HCT116 (cell line): ENCODE measurements around the gene CLIC5. TPM values are rescaled to one million over a fixed set of nuclear protein-coding genes. Genes with fewer than 3 reads are reported as not detected.

ENCODE experiments used
- ATAC-seq: fragments of 200-7000 bp; cut with Tn5 transposase; 2 replicates; pipeline ENCODE4 v1.9.1; 2020; ENCODE audit warnings: mild to moderate bottlenecking, moderate library complexity
- BruUV-seq: library from RNA; stranded (reverse); fragments of 400-500 nt; replicated peaks from 2 replicates; lab custom pipeline; 2021; lab: Mats Ljungman, UMichigan
- CTCF ChIA-PET: fragments of 300-600 bp; sonication (Branson Sonifier 250); formaldehyde crosslinking; loops from one replicate; lab custom pipeline; 2021; ENCODE audit warnings: antibody characterized with exemption; lab: Charles Lee
- POLR2A ChIA-PET: fragments of 300-600, 350-600 bp; sonication (Branson Sonifier 250); formaldehyde crosslinking; loops from one replicate; lab custom pipeline; 2021; ENCODE audit warnings: antibody characterized with exemption; lab: Charles Lee
- RAD21 ChIA-PET, 2 experiments: fragments of 300-600 bp; sonication (Branson Sonifier 250); formaldehyde crosslinking; loops; one replicate each; lab custom pipeline; 2023; ENCODE audit warnings: low total read pairs in 2 of 2; ENCODE audit not compliant: uncharacterized antibody in 2 of 2, unreplicated experiment in 2 of 2, low non-redundant PET in 1 of 2; lab: Charles Lee
- DNase-seq: peaks from one replicate; pipeline ENCODE4 v3.0.0-alpha.2; 2010; ENCODE audit warnings: low read depth, low spot score
- H2AFZ ChIP-seq: fragments of 200-600 bp; shearing (Covaris generic), sonication (generic); 2 replicates; pipeline ENCODE4 v1.6.1; 2017; ENCODE audit warnings: low read depth, mixed run types, mixed read lengths, antibody characterized with exemption, low read length; ENCODE audit not compliant: poor library complexity, severe bottlenecking
- H3K27ac ChIP-seq: 2 replicates; pipeline ENCODE4 v1.5.1; 2012; ENCODE audit warnings: low read depth, low read length
- H3K27me3 ChIP-seq: fragments of 200-600 bp; sonication (generic); 2 replicates; pipeline ENCODE4 v1.6.1; 2016; ENCODE audit warnings: mixed run types, low read length, mixed read lengths; ENCODE audit not compliant: insufficient read depth
- H3K36me3 ChIP-seq, 2 experiments: fragments of 200-500 bp in 1 of 2; fragments of 200-600 bp in 1 of 2; sonication (Bioruptor generic) in 1 of 2; sonication (generic) in 1 of 2; 2 replicates each; pipeline versions ENCODE4 v1.5.1 to v1.6.1; 2014 to 2016; ENCODE audit warnings: low read length in 2 of 2, inconsistent platforms in 1 of 2, mixed read lengths in 1 of 2, mixed run types in 1 of 2; ENCODE audit not compliant: insufficient read depth in 2 of 2, control insufficient read depth in 1 of 2
- H3K4me1 ChIP-seq, 2 experiments: fragments of 200-600 bp in 1 of 2; sonication (generic) in 1 of 2; 2 replicates each; pipeline versions ENCODE4 v1.5.1 to v1.6.1; 2012 to 2017; ENCODE audit warnings: low read length in 2 of 2, inconsistent platforms in 1 of 2, mild to moderate bottlenecking in 1 of 2, mixed read lengths in 1 of 2, mixed run types in 1 of 2, moderate library complexity in 1 of 2; ENCODE audit not compliant: insufficient read depth in 2 of 2, control insufficient read depth in 1 of 2
- H3K4me2 ChIP-seq: fragments of 200-600 bp; sonication (generic); 2 replicates; pipeline ENCODE4 v1.6.1; 2017; ENCODE audit warnings: mixed run types, low read length, mixed read lengths
- H3K4me3 ChIP-seq, 2 experiments: fragments of 200-600 bp in 1 of 2; sonication (generic) in 1 of 2; replicated peaks in 1 of 2; 2 replicates each; pipeline ENCODE4 v1.5.1; 2011 to 2016; ENCODE audit warnings: low read length in 2 of 2, control low read depth in 1 of 2, low read depth in 1 of 2, mild to moderate bottlenecking in 1 of 2, mixed read lengths in 1 of 2, mixed run types in 1 of 2
- H3K79me2 ChIP-seq: fragments of 200-600 bp; sonication (generic); 2 replicates; pipeline ENCODE4 v1.6.1; 2017; ENCODE audit warnings: mild to moderate bottlenecking, mixed run types, low read length, moderate library complexity, mixed read lengths; ENCODE audit not compliant: insufficient read depth
- H3K9ac ChIP-seq: fragments of 200-600 bp; sonication (generic); 2 replicates; pipeline ENCODE4 v1.6.1; 2016; ENCODE audit warnings: low read length, mixed read lengths
- H3K9me2 ChIP-seq: fragments of 200-600 bp; sonication (generic), shearing (Covaris generic); 2 replicates; pipeline ENCODE4 v1.6.1; 2017; ENCODE audit warnings: mixed run types, mild to moderate bottlenecking, moderate library complexity; ENCODE audit not compliant: insufficient read depth
- H3K9me3 ChIP-seq, 2 experiments: fragments of 200-500 bp in 1 of 2; fragments of 200-600 bp in 1 of 2; sonication (Bioruptor generic) in 1 of 2; sonication (generic) in 1 of 2; 2 replicates each; pipeline ENCODE4 v1.6.1; 2014 to 2017; ENCODE audit warnings: low read length in 2 of 2, mixed read lengths in 2 of 2, inconsistent platforms in 1 of 2, low read depth in 1 of 2, mild to moderate bottlenecking in 1 of 2, mixed run types in 1 of 2, moderate library complexity in 1 of 2; ENCODE audit not compliant: control insufficient read depth in 1 of 2, insufficient read depth in 1 of 2
- H4K20me1 ChIP-seq: fragments of 200-600 bp; sonication (generic), shearing (Covaris generic); 2 replicates; pipeline ENCODE4 v1.6.1; 2017; ENCODE audit warnings: mixed run types, mild to moderate bottlenecking, moderate library complexity; ENCODE audit not compliant: insufficient read depth
- CBX3 ChIP-seq: IDR thresholded peaks from 2 replicates; pipeline ENCODE4 v1.6.1; 2012; ENCODE audit warnings: low read depth
- CEBPB ChIP-seq: IDR thresholded peaks from 2 replicates; pipeline ENCODE4 v1.6.1; 2012; ENCODE audit warnings: low read depth
- EGR1 ChIP-seq: IDR thresholded peaks from 2 replicates; pipeline ENCODE4 v1.6.1; 2012; ENCODE audit warnings: low read depth
- ELF1 ChIP-seq: IDR thresholded peaks from 2 replicates; pipeline ENCODE4 v1.6.1; 2012; ENCODE audit warnings: low read depth, borderline replicate concordance
- EZH2 ChIP-seq: fragments of 200-600 bp; sonication (generic); IDR thresholded peaks from 2 replicates; pipeline ENCODE4 v1.6.1; 2017; ENCODE audit warnings: antibody characterized with exemption, mixed run types
- FOSL1 ChIP-seq: IDR thresholded peaks from 2 replicates; pipeline ENCODE4 v1.6.1; 2012; ENCODE audit warnings: low read depth
- JUND ChIP-seq: IDR thresholded peaks from 2 replicates; pipeline ENCODE4 v1.6.1; 2012
- MAX ChIP-seq: IDR thresholded peaks from 2 replicates; pipeline ENCODE4 v1.6.1; 2012
- POLR2AphosphoS5 ChIP-seq: IDR thresholded peaks from 2 replicates; pipeline ENCODE4 v1.6.1; 2011; ENCODE audit warnings: mild to moderate bottlenecking, low read depth, low read length, moderate library complexity
- SP1 ChIP-seq: IDR thresholded peaks from 2 replicates; pipeline ENCODE4 v1.6.1; 2012; ENCODE audit warnings: low read depth
- SRF ChIP-seq: IDR thresholded peaks from 2 replicates; pipeline ENCODE4 v1.6.1; 2012; ENCODE audit warnings: low read depth
- TCF7L2 ChIP-seq: IDR thresholded peaks from 2 replicates; pipeline ENCODE4 v1.7.0; 2011; ENCODE audit warnings: borderline replicate concordance, inconsistent platforms; ENCODE audit not compliant: insufficient read depth, insufficient read length; ENCODE audit errors: extremely low read depth
- ZFX ChIP-seq: fragments of 450-650 bp; IDR thresholded peaks from 2 replicates; pipeline ENCODE4 v1.6.1; 2017
- ZNF274 ChIP-seq: fragments of 200-500 bp; sonication (Bioruptor generic); IDR thresholded peaks from 2 replicates; pipeline ENCODE4 v1.6.1; 2014; ENCODE audit warnings: mild to moderate bottlenecking, low read depth, low read length, inconsistent platforms
- intact Hi-C: fragments of 100-400 bp; cut with micrococcal nuclease; formaldehyde crosslinking; loops from 2 replicates; pipeline ENCODE4 v1.10.0; 2022
- total RNA-seq: library from RNA; stranded (reverse); gene quantifications from one replicate; pipeline ENCODE4 v1.2.1, GENCODE V29; 2021; ENCODE audit not compliant: unreplicated experiment
- TF ChIP-seq, protein P1 (sequence below): IDR thresholded peaks from 2 replicates; pipeline ENCODE4 v1.6.1; 2012; ENCODE audit warnings: low read depth
- TF ChIP-seq, protein P2 (sequence below), 3 experiments: fragments of 200-600 bp in 1 of 3; sonication (generic) in 1 of 3; IDR thresholded peaks in 2 of 3; conservative IDR thresholded peaks in 1 of 3; 2 replicates each; pipeline ENCODE4 v1.5.1; 2012 to 2017; ENCODE audit warnings: low read depth in 2 of 3, low read length in 2 of 3, antibody characterized with exemption in 1 of 3, borderline replicate concordance in 1 of 3, control low read depth in 1 of 3, mild to moderate bottlenecking in 1 of 3, mixed read lengths in 1 of 3, mixed run types in 1 of 3, moderate library complexity in 1 of 3; ENCODE audit not compliant: insufficient read depth in 1 of 3

Gene CLIC5
- total RNA-seq, 1 experiment from 2014 or later = 0.20 TPM

DNA sequence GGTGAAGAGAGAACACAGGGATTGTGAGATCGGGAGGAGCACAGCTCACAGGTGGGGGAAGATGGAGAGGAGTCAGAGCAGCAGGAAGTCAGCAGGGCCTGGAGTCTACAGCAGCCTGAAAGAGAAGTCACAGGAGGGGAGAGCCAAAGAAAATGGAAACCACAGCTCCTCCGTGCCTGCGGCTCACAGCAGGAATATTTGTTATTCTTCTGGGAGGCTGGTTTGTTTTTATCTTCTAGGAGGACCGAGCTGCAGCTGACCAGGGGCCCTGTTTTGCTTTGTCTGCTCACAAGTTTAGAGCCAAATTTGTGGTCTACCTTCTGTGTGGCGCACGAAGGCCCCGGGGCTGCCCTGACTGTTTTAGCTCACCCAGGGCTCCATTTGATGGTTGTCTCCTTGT is 81.8 kb downstream of the CLIC5 start:
- Histone ChIP-seq H3K4me2 (no peak overlapping the region), H2AFZ (no peak overlapping the region), H3K9me3 (no peaks in the 10 kb centered on the region), H3K27me3 (no peaks in the 10 kb centered on the region), H3K36me3 (no peaks in the 10 kb centered on the region), H3K4me3 (no peak overlapping the region), H4K20me1 (no peaks in the 10 kb centered on the region), H3K9ac (no peak overlapping the region), H3K9me2 (no peaks in the 10 kb centered on the region), H3K4me1 (peaks cover 0 to 4% of the 10 kb centered on the region in 2 experiments; a peak in 1 of 4 replicates), H3K79me2 (no peaks in the 10 kb centered on the region), H3K27ac (no peak overlapping the region)
- RAD21 ChIA-PET = no interaction called here
- TF ChIP-seq SRF (no peak), EZH2 (no peak)
- POLR2A ChIA-PET = no interaction called here
- intact Hi-C loops = loop anchor here (5.0 kb wide), 1 partner anchor 153 kb away; no protein-coding TSS in a partner anchor
- ATAC-seq = no peak
- no TSS peak for BruUV-seq
- DNase-seq = no peak
- CTCF ChIA-PET = interaction anchor here (0.9 kb wide), 1 partner anchor 1458 kb away, joined by 4 read pairs; no protein-coding TSS in a partner anchor

- H3K9ac ChIP-seq = no peak overlapping the region
- H3K4me1 ChIP-seq = peaks cover 0 to 4% of the 10 kb centered on the region in 2 experiments; a peak in 1 of 4 replicates
- H3K4me2 ChIP-seq = no peak overlapping the region
- intact Hi-C loops = loop anchor here (5.0 kb wide), 1 partner anchor 156 kb away; no protein-coding TSS in a partner anchor
- no peaks in the 10 kb centered on the region for H3K79me2 ChIP-seq
- BruUV-seq = no TSS peak
- POLR2A ChIA-PET = no interaction called here
- no peak for DNase-seq
- no peak overlapping the region for H2AFZ ChIP-seq
- TF ChIP-seq JUND = no peak
- TF ChIP-seq CBX3 = no peak
- no peak for TF ChIP-seq MAX
- TF ChIP-seq CEBPB = no peak
- no peak for TF ChIP-seq POLR2AphosphoS5
- no peak for TF ChIP-seq ZFX
- TF ChIP-seq FOSL1 = no peak
- TF ChIP-seq TCF7L2 = no peak
- TF ChIP-seq SP1 = no peak
- TF ChIP-seq, protein P1, sequence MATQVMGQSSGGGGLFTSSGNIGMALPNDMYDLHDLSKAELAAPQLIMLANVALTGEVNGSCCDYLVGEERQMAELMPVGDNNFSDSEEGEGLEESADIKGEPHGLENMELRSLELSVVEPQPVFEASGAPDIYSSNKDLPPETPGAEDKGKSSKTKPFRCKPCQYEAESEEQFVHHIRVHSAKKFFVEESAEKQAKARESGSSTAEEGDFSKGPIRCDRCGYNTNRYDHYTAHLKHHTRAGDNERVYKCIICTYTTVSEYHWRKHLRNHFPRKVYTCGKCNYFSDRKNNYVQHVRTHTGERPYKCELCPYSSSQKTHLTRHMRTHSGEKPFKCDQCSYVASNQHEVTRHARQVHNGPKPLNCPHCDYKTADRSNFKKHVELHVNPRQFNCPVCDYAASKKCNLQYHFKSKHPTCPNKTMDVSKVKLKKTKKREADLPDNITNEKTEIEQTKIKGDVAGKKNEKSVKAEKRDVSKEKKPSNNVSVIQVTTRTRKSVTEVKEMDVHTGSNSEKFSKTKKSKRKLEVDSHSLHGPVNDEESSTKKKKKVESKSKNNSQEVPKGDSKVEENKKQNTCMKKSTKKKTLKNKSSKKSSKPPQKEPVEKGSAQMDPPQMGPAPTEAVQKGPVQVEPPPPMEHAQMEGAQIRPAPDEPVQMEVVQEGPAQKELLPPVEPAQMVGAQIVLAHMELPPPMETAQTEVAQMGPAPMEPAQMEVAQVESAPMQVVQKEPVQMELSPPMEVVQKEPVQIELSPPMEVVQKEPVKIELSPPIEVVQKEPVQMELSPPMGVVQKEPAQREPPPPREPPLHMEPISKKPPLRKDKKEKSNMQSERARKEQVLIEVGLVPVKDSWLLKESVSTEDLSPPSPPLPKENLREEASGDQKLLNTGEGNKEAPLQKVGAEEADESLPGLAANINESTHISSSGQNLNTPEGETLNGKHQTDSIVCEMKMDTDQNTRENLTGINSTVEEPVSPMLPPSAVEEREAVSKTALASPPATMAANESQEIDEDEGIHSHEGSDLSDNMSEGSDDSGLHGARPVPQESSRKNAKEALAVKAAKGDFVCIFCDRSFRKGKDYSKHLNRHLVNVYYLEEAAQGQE = no peak
- no peak for TF ChIP-seq EGR1
- no peak for TF ChIP-seq ELF1
- TF ChIP-seq, protein P2, sequence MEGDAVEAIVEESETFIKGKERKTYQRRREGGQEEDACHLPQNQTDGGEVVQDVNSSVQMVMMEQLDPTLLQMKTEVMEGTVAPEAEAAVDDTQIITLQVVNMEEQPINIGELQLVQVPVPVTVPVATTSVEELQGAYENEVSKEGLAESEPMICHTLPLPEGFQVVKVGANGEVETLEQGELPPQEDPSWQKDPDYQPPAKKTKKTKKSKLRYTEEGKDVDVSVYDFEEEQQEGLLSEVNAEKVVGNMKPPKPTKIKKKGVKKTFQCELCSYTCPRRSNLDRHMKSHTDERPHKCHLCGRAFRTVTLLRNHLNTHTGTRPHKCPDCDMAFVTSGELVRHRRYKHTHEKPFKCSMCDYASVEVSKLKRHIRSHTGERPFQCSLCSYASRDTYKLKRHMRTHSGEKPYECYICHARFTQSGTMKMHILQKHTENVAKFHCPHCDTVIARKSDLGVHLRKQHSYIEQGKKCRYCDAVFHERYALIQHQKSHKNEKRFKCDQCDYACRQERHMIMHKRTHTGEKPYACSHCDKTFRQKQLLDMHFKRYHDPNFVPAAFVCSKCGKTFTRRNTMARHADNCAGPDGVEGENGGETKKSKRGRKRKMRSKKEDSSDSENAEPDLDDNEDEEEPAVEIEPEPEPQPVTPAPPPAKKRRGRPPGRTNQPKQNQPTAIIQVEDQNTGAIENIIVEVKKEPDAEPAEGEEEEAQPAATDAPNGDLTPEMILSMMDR (IDR thresholded peaks at IDR 0.05 in 2 of 3, conservative IDR thresholded peaks at IDR 0.05 in 1 of 3; ENCODE audit: borderline replicate concordance in 1 of 3, insufficient read depth in 1 of 3, low read depth in 2 of 3, low read length in 2 of 3) = no peak
- TF ChIP-seq ZNF274 = no peak
- TF ChIP-seq SRF = no peak
- TF ChIP-seq, all 23 proteins: peak for 0
- Histone ChIP-seq H3K27ac (no peak overlapping the region), H4K20me1 (no peaks in the 10 kb centered on the region), H3K4me3 (no peak overlapping the region), H3K9me3 (no peaks in the 10 kb centered on the region), H3K36me3 (no peaks in the 10 kb centered on the region), H3K9me2 (no peaks in the 10 kb centered on the region), H3K27me3 (no peaks in the 10 kb centered on the region)
- no peak for ATAC-seq
- RAD21 ChIA-PET = interaction anchor here in 1 of 2 experiments (1.4 kb wide), 1 partner anchor 479 kb away, joined by 6 read pairs; no protein-coding TSS in a partner anchor
- CTCF ChIA-PET = interaction anchor here (0.8 to 1.8 kb wide), 11 partner anchors 9 to 1455 kb away, joined by 3 to 17 read pairs (median 4); no protein-coding TSS in a partner anchor
These were observed 84.4 kb downstream of the CLIC5 start for GRCh38 chr6:45931232-45931631.
